NCI-H774 (cell line): ENCODE results near the gene ABCB8.

Experiments used
- DNase-seq: peaks from one replicate; lab custom pipeline; 2025; lab: John Stamatoyannopoulos, UW

The ABCB8 gene

DNA sequence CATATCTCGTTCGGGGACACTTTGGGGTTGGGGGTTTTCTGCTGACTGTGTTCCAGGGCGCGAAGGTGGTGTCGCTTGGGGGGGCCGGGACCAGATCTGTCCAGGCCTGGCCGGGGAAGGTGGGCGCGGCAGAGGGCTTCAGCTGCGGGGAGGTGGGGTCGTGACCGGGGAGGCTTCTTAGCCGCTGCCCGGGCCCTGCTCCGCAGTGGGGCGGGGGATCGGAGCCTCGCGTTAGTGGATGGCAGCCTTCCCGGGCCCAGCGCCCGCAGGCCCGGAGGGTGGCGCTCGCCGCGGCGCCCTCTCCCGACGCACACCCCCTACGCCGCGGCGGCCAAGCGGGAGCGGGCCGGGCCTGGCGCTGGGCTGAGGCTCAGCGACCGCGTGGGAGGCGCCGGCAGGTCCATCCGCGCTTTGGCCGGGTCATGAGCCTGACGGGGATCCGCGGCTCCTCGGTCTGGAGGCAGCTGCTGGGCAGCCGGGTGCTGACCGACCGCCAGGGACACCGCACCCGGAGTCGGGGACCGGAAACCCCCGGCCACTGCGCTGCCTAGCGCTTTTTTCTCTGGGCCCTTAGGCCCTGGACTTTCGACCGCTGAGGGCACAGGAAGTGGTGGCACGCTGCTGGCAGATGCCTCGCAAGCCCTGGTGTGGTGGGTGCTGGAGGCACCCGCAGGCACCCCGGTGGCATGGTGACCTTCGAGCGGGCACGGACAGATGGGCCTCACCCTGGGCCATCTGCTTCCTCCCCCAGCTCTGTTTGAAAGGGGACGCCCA, 59.2 kb downstream of the ABCB8 start:
- no peak for DNase-seq

- no peak for DNase-seq
These were observed 60.0 kb downstream of the ABCB8 start for GRCh38 chr7:151088019-151088855.

- no peak for DNase-seq
These were observed 60.8 kb downstream of the ABCB8 start for GRCh38 chr7:151088856-151089699.

GRCh38 chr7:151089893-151090730, 61.9 kb downstream of the ABCB8 start:
- no peak for DNase-seq

- DNase-seq = no peak
These were observed 62.8 kb downstream of the ABCB8 start for GRCh38 chr7:151091003-151091402.

DNA sequence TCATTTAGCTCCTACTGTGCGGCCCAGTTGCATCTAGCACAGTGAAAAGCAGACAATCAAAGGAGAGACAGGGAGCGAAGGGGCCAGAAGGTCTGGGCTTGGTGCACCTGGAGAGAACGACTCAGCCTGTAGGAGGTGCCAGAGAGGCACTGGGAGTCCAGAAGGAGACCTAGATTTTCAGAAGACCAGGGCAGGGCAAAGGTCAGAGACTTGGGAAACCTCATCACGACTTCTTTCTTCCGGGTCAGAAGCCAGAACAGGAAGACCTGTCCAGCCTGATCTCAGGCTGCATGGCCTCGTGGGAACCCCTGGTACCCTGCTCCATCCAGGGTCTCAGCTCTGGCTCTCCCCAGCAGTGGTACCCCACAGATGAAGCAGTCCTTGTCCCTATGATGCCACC, 63.2 kb downstream of the ABCB8 start:
- no peak for DNase-seq

GRCh38 chr7:151091988-151092387, 63.7 kb downstream of the ABCB8 start:
- DNase-seq = no peak

GRCh38 chr7:151093748-151094147, 65.5 kb downstream of the ABCB8 start:
- DNase-seq = no peak

- DNase-seq = no peak
These were observed 66.4 kb downstream of the ABCB8 start for GRCh38 chr7:151094675-151095074.

DNA sequence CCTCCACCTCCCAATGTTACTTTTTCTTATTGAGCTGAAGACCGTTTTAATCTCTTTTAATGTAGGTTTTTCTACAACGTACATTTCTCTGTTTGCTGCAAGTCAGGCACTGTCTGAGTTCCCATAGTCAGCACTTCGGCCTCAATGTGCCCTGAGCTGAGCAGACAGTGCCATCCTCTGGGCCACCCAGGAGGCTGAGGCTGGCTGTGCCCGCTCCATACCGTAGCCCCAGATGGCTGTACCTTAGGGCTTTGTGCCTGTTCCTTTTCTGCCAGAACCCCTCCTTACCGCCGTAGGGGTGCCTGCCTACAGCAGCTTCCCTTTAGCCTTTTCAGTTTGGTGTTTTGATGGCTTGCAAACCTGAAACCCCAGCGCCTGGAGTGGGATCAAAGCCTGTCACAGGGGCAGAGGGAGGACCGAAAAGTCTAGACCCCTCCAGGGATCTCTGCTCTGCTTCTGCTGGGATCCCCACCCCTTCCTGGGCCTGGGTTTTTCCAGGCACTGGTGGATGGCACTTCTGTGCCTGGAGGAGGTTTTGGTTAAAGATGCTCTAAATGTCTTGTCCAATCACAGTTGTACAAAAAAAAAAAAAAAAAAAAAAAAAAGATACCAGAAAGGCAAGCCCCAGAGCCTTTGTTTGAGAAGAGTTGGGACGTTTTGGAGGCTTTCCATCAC, 67.0 kb downstream of the ABCB8 start:
- DNase-seq = no peak

DNA sequence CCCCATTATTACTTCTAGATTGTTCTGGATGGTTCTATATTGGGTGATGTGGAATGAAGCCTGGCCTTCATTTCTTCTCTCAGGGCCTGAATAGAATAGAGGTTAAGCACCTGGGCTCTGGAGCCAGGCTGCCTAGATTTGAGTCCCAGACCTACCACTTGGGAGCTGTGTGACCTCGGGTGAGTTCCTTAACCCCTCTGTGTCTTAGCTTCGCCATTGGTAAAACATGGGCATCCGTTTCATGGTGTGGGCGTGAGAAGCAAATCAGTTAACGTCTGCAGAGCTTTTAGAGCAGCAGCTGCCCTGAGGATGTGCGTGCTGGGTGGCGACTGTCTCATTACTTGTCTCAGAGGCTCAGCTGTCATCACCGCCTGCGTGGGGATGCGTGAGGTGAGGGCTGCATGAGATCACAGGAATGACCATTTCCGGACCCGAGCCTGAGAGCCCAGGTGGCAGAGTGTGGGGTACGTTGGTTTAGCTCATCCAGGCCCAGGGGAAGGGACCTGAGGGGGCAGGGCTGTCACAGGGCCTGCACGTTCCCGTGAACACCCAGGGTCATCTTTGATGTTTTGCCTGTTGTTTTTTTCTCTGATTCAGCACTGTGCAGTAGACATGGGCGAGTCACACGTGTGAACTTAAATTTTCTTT, 67.7 kb downstream of the ABCB8 start:
- DNase-seq = no peak
